ENCODE data around the gene ADGRL3.
"Not testable (repeated sequence)": the region's sequence is repeated elsewhere in the genome, so short reads cannot be mapped to it uniquely, and the experiment has no call there.

Gene ADGRL3

DNA sequence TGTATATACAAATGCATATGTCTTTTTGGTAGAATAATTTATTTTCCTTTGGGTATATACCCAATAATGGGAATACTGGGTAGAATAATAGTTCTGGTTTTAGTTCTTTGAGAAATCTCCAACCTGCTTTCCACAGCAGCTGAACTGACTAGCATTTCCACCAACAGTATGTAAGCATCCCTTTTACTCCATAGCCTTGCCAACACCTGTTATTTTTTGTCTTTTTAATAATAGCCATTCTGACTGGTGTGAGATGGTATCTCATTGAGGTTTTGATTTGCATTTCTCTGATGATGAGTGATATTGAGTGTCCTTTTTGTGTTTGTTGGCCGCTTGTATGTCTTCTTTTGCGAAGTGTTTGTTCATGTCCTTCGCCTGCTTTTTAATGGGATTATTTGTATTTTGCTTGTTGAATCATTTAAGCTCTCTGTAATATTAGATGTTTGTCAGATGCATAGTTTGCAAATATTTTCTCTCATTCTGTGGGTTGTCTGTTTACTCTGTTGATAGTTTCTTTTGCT, 309.7 kb downstream of the ADGRL3 start:
- DNase-seq = not testable (repeated sequence)

DNA sequence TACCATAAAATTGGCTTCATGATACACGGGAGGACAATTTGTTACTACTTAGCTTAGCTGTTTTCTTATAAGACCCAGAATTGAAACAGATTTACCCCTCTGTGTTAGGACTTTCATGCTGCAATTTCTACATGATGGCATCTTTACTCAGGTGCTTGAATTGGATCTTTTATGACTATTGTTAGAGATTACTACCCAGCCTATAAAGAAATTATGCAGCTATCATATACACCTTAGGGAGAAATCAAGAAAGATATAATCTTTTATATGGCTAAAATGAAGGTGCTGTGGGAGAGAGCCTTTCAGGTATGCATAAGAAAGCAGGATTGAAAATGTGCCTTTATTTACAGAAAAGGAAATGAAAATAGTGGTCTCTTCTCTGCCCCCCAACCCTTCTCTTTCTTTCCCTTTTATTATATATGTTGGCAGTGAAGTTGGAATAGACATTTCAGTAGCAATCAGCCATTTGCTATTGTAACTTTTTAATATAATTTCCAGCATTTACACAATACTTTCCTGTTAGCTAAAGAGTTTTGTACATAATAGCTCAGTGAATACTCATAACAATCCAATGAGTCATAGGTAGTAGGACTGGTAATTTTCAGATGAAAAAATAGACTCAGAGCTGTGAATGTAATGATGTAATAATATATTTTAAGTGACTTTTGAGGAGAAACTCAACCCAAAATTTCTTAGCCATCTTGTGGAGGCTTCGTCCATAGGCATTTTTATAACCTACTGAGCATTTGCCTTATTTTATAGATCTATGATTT, 311.8 kb downstream of the ADGRL3 start:
- no peak for DNase-seq

DNA sequence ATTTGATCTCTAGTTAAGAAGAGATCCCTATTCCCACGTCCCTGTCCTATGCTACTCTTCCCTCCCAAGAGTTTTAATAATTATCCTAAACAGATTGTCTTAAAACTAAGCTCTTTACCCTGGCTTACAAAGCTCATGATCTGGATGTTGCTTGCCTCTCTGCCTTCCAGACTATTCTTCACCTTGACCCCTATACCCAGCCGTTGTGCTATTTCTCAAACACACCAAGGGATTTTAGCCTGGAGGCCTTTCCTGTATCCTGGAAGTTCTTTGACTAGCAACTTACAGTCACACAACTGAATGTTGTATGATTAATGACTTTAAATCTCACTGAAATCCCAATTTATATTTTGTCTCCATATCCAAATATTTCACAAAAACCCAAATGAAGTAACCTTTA, 314.9 kb downstream of the ADGRL3 start:
- DNase-seq = no peak

DNA sequence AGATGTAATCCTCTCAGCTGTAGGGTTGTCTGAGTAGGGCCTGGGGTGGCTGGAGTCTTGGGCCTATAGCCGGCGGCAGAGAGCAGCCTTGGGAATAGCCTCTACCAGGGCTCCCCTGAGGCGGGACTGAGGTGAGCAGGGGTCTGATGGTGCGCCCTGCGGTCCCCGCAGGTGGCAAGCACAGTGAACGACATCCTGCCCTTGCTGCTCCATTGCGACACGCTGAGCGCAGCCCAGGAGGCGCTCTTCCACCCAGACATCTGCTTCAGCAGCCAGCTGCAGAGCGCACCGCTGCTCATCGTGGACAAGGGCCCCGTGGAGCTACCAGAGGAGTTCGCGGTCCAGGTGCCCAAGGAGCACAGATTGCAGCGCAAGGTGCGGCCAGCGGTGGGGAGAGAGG, 317.0 kb downstream of the ADGRL3 start:
- no peak for DNase-seq

DNA sequence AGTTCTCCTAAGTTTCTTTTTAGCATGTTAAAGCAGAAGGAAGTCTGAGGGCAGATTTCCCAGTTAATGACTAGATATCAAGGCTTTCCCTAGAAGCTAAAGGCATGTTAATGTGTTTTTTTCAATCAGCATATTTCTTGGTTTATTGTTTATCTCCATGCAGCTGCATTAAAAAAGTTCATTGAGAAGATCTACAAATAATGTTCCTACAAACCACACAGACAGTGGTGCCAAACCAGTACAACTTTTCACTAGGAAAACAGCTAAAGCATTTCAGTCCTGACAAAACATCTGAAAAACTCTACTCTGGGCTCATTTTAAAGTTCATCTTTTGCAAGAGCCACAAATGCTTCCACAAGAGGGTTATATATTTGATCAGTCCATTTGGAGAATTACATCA, 320.0 kb downstream of the ADGRL3 start:
- DNase-seq = no peak

DNA sequence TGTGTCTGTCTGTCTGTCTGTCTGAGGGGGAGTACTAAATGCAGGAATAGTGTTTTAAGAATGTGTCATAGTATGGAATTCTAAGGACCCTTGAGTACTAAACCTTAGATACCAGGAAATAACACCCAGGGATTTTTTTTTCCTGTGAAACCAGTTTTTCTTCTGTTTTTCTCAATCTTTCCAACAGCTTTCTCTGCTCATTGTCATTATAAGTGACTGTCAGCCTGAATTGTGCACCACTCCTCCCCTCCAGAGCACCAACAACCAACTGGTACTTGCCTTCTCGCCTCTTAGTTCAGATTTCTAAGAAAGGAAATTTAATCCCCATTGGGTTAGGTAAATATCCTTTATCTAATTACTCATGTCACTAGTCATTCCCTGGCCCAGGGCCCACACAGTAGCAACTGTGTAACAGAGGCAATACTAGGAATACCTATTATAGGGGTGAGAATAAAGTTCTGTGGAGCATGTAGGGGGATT, 320.6 kb downstream of the ADGRL3 start:
- no peak for DNase-seq

DNA sequence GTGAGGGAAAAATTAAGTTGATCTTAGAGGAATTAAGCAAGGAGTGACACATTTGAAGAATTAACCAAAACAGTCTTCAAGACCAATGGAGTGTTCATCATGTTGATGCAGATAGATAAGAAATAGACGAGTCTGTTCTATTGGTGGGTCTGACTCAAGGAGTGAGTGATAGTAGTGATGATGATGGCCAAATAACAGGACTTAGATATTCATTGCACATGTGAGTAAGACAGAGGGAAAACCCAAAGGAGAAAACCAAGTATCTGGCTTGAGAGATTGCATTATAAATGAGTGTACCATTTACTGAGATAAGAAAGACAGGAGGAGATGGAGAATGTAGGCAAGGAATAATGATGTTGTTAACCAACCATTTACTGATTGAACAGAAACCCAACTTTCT, 321.3 kb downstream of the ADGRL3 start:
- no peak for DNase-seq

DNA sequence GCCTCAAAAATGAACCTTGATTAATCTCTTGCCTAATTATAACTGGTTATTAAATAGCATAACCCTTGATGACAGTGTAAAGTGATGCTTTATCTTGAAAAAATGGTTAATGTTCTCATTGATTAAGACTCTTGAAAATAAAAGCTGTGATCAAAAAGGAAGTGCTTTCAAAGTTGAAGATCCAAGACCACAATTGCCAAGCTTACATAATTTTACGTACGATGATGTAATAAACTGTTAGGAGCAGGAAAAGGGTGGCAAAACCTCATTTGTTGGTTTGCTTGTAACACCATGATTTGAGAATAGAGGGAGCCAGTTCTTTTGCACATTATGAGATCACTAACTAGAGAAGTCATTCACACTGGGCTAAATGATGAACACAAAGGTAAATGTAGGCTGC, 322.2 kb downstream of the ADGRL3 start:
- DNase-seq = no peak

DNA sequence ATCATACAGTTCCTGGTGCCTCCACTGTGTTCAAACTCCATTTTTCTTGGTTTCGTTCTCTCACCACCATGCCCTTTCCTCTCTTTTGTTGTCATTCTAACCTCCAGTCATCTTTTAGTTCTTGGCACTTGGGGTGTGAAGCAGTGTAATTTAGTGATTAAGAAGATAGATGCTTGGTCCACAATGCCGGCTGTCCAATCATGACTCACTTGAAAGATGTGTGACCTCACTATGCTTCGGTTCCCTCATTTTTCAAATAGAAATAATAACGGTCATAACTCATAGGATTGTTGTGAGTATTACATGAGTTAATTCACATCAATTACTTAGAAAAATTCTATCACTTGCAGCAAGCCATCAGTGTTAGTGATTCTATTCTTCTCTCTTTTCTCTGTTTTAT, 327.8 kb downstream of the ADGRL3 start:
- DNase-seq = no peak

DNA sequence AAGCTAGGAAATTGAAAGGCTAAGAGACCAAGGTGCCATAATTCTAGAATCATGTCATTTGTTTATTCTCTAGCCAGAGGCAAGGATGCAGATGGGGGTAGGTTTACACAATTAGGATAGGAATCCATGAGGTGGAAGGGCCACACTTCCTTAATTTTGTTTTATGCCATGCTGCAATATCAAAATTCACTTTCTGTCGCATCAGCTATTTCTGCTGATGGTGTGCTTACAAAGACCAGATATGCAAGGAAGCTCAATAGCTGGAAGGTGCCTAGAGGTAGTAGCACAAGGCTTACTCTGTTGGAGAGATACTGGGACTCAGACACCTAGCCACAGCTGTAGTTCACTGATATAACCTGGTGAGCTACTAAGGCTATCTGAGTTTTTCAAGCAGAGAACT, 328.5 kb downstream of the ADGRL3 start:
- DNase-seq = no peak

DNA sequence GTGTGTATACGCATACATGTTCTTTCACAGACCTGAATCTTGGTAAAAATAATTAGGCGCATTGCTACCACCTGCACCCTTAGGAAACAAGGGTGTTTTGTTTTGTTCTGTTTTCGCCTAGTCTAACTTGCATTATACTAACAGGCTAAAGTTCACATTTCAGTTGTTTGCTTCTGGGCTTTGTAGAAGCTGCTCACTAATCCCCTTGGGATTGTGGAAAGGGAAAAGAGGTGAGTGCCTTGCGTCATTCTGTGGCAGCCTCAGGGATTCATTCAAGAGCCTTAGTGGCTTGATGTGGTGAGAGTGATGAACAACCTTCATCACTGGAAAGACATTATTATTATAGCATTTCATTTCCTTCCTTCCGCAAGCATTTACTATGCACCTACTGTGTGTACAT, 331.1 kb downstream of the ADGRL3 start:
- no peak for DNase-seq

DNA sequence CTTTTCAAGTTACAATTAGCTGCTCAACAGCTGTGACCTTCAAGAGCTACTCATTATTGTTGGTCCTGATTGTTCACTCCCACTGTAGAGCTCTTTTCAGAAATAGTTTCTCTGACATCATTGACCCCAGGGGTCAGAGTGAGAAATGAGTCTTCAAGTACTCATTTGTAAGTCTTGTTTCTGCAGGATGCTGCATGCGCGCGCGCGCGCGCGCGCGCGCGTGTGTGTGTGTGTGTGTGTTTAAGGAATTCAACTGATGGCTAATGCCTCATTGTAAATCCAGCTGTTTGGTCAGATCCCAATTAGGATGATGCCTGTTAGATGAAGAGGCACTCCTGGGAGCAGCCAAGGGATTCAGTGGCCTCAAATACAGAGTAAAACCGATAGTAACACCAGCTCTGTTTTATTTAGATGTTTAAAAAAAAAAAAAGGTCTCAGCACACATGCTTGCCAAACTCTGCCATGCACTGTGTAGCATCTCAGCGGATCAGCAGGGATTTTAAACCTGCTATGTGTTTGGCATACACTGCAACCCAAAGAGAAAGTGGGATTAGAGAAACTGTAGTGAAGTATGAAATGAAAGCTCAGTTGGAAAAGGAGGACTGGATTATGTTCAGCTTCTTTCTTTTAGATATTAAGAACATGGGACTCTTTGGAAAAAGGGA, 332.3 kb downstream of the ADGRL3 start:
- no peak for DNase-seq

DNA sequence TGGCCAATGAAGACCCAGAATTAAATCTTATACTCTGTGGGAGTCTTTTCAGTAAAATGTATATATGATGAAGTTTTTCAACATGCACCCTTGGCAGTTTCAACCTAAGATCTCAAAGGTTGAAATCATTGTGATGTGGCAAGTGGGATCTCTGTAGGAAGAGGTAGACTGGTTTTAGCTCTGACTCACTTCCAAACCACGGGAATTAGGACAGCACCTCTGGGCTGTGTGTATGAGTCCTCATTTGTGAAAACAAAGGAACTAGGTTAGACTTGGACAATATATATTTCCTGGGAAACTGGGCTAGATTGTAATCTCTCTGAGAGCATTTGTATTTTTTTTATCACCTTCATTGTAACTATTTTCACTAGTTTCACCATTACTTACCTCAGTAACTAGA, 333.0 kb downstream of the ADGRL3 start:
- DNase-seq = no peak

DNA sequence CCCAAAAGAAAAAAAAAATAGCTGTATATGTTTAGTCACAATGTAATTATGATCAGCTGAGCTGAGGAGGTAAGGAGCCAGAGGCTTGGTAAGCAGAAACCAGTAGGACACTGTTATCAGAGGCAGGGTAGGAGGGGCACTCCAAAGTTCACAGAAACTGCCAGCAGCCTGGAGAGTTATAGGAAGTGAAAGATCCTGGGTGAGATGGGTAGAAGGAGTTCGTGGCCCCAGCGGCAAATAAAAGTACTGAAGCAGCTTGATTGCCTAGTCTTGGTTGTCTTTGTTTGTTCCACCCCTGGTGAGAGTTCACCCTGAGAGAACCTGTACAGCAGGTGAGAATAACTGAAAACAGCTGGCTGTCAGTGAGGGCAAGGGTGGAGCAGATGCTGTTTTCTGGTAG, 340.8 kb downstream of the ADGRL3 start:
- no peak for DNase-seq

DNA sequence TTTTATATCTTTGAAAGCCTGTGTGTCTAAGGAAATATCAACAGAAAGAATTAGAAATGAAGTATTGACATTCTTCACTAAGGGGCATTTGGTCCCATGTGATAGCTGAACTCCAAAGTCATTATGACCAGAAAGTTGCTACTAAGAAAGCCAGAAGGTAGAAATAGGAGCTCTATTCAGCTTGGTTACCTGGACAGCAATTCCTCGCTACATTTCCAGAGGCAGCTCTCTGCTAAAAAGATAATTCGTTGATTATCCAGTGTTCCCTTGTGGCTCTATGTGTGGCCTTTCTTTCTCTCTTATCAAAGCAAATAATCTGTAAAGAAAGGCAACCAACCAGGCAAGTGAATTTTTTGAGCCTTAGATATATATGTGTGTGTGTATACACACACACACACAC, 341.3 kb downstream of the ADGRL3 start:
- DNase-seq = no peak

DNA sequence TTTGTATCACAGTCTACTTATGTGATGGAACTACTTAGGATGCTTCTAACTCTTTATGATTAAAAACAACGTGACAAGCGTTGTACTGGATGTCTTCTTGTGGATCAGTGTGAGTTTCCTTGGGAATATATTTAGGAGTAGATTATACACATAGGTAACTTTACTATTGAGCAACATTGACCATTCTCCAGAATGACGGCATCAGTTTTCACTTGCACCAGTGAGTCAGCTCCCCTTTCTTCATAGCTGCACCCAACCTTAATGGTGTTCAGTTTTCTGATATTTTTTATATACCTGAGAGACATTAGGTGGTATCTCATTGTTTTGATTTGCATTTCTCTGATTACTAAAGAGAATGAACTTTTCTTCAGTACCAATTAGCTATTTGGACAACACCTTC, 343.9 kb downstream of the ADGRL3 start:
- no peak for DNase-seq

DNA sequence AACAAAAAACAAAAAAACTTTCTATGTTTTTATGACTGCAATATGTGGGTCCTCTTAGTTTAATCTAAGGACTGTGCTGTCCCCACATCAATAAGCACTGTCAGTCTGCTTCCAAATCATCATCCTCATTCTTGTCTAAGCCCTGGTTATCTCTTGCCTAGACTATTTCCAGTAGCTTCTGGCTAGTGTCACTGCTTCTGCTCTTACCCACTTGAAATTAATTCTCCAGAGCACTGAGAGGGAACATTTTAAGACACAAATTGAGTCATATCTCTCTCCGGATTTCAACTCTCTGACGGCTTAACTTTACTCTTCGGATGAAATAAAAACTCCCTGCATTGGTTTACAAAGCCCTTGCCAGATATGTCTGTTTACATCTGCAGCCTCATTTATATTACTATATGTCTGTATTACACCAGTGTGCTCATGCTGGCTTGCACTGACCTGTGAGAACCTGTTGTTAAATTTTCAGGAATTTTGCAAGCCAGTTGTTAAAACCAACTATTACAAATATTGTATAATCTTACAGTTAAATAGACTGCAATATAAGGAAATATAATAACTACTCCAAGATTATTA, 345.9 kb downstream of the ADGRL3 start:
- DNase-seq = no peak

DNA sequence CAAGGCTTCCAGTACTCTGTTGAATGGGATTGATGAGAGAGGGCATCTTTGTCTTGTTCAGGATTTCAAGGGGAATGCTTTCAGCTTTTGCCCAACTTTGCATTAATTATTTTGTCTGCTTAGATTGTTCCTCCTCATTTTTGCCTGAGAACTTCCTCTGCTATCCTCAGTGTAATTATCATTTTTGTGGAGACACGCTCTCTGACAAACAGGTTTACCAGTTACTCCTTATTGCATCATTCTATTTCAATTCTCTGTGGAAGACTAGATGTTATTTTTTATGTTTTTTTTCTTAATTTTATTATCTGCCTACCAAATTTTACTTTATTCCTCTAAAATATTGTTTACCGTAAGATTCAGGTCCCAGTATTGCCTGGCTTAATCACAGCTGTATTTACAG, 349.2 kb downstream of the ADGRL3 start:
- DNase-seq = no peak

DNA sequence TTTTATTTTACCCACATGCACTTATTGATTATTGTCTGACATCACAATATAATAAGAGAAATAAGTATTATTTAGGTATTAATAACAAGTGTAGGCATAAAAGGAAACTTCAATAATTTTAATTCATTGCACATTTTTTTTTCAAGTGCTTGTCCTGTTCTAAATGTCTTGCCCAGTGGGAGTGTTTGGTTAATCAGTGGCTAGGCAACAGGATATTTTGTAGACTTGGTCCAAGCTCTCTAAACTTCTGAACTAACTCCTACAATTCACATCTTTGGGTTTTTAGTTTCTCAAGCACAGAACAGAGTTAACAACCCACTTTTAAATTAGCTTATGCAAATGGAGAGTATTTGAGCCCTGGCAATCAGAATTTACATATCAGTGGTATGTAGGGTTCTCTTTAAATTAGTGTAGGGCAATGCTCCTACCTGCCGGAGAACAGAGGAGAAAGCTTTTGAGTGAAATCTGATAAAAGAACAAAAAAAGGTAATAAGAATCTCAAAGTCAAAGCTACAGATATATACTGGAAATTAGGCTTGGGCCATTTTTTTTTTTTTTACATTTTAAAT, 353.5 kb downstream of the ADGRL3 start:
- no peak for DNase-seq

DNA sequence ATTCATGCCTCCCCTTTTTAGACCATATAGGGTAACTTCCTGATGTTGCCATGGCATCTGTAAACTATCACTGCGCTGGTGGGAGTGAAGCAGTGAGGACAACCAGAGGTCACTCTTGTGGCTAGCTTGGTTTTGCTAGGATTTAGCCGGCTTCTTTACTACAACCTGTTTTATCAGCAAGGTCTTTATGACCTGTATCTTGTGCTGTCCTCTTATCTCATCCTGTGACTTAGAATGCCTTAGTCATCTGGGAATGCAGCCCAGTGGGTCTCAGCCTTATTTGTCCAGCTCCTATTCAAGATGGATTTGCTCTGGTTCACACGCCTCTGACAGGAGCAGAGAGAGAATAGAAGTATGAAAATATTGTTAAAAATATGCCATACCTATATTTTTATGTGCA, 355.7 kb downstream of the ADGRL3 start:
- DNase-seq = no peak

DNA sequence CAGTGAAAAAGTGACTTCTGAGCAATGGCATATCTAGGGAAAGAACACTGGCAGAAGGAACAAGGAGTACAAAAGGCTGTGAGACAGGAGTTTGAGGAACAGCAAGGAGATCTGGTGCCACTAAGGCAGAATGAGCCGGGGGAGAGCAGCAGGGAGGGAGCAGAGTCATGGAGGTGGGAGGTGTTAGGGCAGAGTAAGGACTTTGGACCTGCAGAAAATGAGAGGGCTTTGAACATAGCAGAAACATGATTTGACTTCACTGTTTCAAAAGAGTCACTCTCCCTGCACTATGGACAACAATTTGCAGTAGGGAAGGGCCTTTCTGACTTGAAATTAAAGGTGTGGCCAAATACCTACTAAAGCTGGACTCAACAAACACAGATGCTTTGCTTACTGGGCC, 356.2 kb downstream of the ADGRL3 start:
- no peak for DNase-seq

DNA sequence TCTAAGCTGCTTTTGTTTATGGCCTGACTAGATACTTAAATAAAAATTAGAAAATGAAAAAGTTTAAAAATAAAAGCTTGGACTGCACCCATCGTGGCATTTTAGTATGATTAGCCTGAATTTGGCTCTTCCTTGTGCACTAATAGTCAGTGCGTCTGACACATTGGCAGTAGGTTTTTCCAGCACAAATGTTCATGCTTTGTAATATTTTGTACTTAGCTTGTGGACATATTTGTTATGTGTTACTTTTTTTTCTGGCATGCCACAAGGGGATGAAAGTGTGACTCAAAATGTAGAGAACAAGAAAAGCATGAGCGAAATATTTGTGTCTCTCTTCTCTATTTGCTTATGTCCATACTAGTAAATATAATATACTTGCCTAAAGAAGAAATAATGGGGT, 359.3 kb downstream of the ADGRL3 start:
- no peak for DNase-seq

DNA sequence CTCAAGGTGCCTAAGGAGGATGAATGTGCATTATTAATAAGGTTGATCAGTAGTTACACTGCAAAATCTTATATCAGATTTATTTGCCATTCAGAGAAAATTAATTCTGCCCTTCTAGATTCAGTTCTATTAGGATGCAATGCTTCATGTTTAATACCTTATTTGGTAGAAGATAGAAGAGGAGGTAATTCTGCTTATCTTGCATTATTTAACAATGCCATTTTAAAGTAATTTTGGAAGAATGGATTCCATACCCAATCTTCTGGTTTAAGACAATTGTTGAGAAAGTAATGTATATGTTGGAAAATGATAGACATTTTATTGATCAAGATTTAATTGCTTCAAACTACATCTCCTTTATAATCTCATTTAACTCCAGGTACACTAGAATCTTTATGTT, 360.9 kb downstream of the ADGRL3 start:
- DNase-seq = no peak

Data from T-helper 9 cell (primary cell).